ENCODE results near the gene NSD1.
"Not testable (repeated sequence)": the region's sequence is repeated elsewhere in the genome, so short reads cannot be mapped to it uniquely, and the experiment has no call there.

Gene NSD1

DNA sequence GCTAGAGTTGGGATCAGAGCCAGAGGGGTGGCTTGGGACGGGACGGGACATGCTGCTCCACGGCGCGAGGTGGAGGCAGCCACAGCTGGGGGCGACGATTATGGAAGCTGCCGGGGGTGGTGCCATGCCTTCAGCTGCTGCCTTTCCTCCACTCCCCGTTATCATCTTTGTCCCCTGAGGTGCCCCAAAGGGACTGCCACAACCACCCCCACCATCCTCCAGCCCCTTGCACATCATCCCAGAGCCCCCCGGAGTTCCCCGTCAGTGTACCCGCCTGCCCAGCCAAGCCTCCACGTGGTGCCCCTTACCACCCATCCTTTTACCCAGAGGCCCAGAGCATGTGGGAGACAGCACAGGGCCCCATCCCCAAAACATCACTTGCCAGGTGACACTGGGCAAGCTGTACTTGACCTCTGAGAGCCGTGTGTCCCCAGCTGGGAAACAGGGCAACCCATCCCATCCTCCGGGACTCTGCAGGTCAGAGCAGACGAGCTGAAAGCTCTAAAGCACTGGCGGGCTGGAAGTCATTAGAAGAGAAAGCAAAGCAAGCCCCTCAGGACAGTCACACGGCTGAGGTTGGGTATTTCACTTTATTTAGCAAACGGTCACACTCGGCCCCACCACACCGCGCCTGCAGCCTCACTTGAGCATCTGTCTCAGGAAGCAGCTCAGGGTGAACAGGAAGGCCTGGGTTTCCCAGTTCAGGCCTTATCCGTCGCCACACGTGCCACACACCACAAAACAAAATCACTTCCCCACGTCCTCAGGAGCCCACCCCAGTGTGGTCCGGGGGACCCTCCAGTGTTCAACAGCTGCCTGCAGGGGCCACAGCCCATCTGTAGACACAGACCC, 197.6 kb downstream of the NSD1 start:
- no peak for DNase-seq (ENCODE audit: low read depth)

DNA sequence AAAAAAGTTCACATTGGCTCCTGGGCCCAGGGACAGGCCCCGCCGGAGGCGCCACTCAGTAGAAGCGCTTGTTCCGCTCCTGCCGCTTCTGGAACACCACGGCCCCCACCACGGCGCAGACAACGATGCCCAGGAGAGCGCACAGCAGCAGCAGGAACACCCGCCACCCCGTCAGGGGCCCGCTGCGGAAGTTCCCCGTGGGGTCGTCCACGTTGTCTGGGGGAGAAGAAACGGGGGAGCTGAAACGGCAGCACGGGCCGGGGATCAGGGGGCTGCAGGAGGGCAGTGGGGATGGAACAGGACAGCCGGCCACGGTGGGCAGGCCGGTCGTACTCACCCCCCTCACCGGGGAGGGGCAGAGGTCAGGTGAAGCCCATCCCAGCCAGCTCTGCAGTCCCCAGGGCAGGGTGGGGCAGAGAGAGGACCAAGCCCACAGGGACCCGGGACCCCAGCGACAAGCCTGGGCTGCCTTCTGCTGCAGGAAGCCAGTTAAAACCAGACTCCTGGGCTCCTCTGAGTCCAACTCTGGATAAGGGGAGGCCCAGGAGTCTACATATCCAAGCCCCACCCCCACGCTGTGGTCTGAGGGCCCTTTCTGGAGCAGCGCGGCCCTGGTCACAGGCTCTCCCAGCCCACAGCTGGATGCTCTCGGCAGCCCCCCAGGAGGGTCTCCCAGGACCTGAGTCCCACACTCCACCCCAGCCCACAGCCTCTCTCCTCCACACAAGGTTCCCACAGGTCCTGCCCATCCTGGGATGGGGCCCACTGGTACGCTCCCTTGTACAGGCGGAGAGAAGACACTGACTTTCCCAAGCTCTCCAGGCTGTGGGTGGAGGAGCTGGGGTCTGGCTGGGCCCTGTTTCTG, 198.7 kb downstream of the NSD1 start:
- DNase-seq (ENCODE audit: low read depth) = no peak

- no peak for DNase-seq (ENCODE audit: low read depth)
These were observed 199.3 kb downstream of the NSD1 start for GRCh38 chr5:177332896-177333260.

DNA sequence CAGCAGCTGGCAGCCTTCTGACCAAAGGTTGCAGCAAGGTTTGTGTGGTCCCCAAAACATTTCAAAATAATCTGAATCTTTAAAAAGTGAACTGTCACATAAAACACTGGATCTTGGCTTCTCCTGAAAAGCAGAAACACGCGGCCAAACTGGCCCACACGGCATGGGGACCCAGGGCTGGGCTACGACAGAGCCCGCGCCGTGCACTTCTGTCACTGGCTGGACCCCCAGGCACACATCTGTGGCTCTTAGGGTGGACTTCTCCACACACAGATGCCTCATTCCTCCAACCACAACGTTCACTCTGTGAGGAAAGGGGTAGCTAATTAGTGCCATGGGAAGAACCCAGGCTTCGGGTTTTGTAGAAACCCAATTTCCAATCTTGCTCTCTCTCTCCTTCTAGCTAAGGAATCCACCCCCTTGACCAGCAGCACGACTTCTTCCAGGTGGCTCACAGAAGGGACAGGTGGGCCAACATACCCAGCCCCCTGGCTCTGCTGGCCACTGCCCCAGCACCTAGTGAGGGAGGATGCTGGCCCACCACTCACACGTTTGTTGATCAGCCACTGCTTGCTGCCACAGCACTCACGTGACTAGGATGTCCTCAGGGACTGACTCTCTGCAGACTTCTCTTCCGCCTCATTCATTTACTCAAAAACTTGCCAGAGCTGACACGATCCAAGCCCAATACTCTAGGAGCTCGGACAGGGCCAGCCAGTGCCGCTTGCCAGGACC, 200.0 kb downstream of the NSD1 start:
- DNase-seq (ENCODE audit: low read depth) = no peak

DNA sequence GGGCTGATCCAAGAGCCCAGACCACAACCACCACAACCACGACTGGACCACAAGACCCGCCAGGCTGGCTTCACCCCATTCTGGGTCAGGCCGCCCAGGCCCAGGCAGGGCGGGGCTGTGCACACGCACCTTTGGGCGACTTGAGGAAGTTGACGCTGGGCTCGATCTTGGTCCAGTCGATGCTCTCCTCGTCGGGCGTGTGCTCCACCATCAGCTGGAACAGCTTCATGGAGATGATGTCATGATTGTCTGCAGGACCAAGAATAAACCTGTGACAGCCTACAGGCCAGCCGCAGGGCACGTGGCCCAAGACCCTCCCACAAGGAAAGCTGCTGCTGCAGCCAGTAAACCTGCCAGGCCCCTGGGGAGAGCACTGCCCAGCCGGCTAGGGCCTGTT, 200.6 kb downstream of the NSD1 start:
- DNase-seq (ENCODE audit: low read depth) = no peak

DNA sequence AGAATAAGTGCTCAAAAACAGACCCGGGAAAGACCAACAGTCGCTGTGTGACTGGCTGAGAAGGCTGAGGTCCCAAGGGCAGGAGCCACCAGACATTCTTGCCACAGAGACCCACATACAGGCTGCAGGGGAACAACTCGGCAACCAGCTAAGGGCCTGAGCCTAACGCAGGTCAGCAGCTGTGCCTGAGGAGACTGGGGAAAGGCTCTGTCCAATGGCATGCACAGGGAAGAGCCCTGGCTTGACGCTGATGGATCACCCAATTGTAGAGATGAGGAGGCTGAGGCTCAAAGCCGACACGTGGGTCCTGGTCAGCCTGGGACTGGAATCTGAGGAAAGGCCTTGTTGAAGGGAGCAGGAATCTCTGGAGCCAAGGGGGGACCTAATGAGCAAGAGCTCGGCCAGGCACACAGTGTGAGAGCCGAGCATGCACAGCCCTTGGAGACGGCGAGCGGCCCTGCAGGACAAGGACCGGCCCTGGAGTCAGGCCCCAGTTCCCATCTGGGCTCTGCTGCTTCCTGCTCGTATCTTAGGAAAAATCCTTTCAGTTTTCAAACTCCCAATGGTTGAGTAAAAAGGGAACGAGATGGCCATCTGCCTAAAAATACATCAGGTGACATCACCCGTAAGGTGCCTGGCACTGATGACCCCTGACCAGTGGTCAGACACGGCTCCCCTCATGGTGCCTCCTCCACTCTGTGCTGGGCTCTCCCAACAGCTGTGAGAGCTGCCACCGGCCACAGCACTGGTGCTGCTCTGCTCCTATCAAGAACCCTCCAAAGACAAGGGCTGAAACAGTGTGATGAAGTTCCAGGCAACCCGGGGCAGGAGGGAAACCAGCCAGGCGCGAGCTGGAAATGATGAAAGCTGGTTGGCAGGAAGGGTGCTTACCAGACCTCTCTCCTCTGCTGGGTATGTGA, 201.5 kb downstream of the NSD1 start:
- no peak for DNase-seq (ENCODE audit: low read depth)

GRCh38 chr5:177335701-177336065, 202.1 kb downstream of the NSD1 start:
- DNase-seq (ENCODE audit: low read depth) = no peak

DNA sequence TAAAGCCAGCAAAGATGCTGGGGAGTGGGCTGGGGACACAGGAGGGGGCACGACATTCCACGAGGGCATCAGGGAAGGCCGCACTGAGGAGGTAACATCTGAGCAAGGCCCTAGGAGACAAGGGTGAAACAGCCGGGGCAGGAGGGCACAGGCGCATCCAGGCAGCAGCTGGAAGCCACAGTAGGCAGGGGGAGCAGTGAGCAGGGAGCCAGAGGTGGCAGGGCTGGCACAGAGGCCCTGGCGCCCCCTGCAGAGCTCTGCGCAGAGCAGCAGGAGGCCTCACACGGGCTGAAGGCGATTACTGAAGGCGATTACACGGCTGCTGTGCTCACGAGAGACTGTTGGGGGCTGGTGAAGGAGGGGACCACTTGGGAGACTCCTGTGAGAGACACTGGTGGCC, 202.5 kb downstream of the NSD1 start:
- DNase-seq (ENCODE audit: low read depth) = no peak

DNA sequence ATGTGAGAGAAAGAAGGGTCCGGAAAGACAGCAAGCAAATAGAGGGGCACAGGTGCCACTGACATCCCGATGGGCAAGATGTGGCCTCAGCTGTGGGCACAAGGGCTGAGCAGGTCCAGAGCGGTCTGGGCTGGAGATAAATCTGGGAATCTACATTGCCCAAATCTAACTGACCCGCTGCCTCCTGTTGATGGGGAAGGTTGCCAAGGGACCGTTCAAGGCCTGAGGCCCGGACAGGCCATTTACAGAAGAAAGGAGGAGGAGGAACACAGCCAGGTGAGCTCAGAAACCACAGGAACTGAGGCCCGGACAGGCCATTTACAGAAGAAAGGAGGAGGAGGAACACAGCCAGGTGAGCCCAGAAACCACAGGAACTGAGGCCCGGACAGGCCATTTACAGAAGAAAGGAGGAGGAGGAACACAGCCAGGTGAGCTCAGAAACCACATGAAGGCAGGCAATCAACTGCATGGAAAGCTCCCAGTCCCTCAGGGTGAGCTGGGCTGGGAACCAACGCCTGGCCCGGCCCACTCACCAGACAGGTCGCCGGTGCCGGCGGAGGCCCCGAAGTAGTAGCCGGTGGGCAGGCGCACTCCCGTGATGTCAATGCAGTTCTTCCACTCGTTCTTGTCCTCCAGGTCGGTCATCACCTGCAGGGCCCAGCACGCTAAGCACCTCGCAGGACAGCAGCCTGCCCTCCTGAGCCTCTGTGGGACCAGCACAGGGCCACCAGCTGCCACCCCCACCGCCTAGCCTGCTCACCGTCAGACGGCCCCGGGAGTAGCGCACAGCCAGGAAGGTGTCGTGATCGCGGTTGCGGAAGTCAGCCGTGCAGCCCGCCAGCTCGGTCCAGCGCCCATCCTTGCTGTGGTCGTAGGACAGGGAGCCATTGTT, 203.3 kb downstream of the NSD1 start:
- no peak for DNase-seq (ENCODE audit: low read depth)

DNA sequence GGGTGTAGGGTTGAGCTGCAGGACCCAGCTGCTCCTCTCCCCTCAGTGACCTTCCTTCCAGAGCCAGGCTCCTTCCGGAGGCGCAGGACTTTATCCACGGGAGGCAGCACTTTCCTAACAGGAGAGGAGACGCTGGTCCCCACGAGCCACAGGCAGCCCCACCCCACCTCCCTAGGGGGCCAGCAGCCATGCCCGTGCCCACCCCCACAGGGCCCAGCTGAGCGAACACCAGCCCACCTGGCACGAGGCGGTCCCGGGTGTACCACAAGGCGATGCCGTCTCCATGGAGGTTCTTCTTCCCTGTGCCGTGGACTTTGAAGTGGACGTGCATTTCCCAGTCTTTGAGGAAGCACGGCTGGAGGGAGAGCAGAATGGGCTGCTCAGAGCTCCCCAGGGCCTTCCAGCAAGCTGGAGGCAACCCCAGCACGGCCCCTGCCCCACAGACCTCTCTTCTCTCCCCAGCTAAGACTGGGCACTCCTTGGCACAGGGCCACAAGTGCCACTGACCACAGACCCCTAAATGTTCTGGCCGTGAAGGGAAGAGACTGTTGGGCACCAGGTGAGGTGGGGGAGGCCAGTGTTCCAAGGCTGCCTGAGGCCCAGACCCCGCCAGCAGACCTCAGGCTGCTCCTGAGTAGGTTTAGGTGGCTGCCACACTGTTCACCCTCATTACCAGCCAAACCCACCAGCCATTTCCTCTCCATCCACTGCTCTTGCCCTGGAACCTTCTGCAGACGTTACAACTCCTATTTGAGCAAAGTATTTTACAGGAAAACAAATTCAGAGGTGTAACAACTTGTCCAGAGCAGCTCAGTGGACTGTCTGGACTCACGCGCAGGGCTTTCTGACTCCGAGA, 204.9 kb downstream of the NSD1 start:
- no peak for DNase-seq (ENCODE audit: low read depth)

- no peak for DNase-seq (ENCODE audit: low read depth)
These were observed 205.6 kb downstream of the NSD1 start for GRCh38 chr5:177339107-177339638.

DNA sequence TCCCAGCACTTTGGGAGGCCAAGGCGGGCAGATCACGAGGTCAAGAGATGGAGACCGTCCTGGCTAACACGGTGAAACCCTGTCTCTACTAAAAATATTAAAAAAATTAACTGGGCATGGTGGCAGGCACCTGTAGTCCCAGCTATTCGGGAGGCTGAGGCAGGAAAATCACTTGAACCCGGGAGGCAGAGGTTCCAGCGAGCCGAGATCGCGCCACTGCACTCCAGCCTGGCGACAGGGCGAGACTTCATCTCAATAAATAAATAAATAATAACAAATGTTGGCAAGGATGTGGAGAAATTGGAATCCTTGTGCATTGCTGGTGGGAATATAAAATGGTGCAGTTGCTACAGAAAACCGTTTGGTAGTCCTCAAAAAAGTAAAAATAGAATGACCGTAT, 209.4 kb downstream of the NSD1 start:
- DNase-seq (ENCODE audit: low read depth) = not testable (repeated sequence)

- no peak for DNase-seq (ENCODE audit: low read depth)
These were observed 210.2 kb downstream of the NSD1 start for GRCh38 chr5:177343777-177344176.

DNA sequence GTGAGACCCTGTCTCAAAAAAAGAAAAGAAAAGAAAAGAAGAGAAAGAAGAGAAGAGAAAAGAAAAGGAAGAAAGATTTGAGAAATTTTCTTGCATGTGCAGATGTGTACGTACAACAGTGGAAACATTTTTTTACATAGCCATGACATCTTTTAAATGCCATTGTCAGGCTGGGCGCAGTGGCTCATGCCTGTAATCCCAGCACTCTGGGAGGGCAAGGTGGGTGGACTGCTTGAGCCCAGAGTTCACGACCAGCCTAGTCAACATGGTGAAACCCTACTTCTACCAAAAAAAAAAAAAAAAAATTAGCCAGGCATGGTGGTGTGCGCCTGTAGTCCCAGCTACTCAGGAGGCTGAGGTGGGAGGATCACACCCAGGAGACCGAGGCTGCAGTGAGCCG, 211.3 kb downstream of the NSD1 start:
- no peak for DNase-seq (ENCODE audit: low read depth)

DNA sequence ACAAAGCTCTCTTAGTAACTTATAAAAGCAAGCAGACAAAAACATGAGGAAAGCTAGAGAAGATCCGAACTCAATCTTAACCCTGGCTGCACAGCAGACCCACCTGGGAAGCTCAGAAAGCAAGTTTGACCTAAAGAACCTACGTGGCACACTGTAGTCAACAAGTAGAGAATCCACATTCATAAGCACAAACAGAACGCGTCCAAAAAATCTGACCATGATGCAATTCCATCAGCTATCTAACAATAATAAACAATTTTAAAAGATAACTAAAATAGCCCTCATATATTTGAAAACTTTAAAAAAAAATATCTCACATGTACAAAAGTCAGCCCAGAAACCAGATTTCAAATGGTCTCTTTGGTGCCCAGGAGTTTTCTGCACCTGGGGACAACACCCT, 213.2 kb downstream of the NSD1 start:
- DNase-seq (ENCODE audit: low read depth) = no peak

- DNase-seq (ENCODE audit: low read depth) = no peak
These were observed 214.1 kb downstream of the NSD1 start for GRCh38 chr5:177347699-177348098.

GRCh38 chr5:177349362-177349647, 215.7 kb downstream of the NSD1 start:
- DNase-seq (ENCODE audit: low read depth) = no peak

GRCh38 chr5:177349762-177350161, 216.2 kb downstream of the NSD1 start:
- DNase-seq (ENCODE audit: low read depth) = no peak

Data from non-pigmented ciliary epithelial cell (primary cell).